ENCODE data around the gene CCDC28B.

DNA sequence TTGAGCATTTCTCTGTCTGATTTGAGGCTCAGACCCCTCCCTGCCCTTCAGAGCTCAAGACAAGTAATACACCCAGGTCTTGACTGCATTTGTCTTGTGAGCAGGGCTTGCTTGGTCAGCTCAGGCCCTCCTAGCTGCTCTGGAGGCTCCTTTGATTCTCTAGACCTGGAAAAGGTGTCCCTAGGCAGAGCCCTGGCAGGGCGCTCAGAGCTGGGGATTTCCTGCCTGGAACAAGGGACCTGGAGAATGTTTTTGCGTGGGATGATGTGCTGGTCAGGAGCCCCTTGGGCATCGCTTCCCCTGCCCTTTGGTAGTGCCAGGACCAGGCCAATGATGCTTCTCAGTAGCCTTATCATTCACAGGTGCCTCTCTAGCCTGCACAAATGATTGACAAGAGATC, 4.9 kb upstream of the CCDC28B start:
- TF ChIP-seq, protein P1, sequence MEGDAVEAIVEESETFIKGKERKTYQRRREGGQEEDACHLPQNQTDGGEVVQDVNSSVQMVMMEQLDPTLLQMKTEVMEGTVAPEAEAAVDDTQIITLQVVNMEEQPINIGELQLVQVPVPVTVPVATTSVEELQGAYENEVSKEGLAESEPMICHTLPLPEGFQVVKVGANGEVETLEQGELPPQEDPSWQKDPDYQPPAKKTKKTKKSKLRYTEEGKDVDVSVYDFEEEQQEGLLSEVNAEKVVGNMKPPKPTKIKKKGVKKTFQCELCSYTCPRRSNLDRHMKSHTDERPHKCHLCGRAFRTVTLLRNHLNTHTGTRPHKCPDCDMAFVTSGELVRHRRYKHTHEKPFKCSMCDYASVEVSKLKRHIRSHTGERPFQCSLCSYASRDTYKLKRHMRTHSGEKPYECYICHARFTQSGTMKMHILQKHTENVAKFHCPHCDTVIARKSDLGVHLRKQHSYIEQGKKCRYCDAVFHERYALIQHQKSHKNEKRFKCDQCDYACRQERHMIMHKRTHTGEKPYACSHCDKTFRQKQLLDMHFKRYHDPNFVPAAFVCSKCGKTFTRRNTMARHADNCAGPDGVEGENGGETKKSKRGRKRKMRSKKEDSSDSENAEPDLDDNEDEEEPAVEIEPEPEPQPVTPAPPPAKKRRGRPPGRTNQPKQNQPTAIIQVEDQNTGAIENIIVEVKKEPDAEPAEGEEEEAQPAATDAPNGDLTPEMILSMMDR (IDR thresholded peaks at IDR 0.05): no peak
- TF ChIP-seq EP300 (IDR thresholded peaks at IDR 0.05): no peak
- TF ChIP-seq POLR2A (IDR thresholded peaks at IDR 0.05): no peak

All from ovary (tissue), 3 donors.